A549 treated with AZD2906 at 1 μM for 4 hours (cell line): ENCODE measurements around the gene ANG. TPM values are rescaled to one million over a fixed set of nuclear protein-coding genes. Genes with fewer than 3 reads are reported as not detected.

ENCODE experiments used
- total RNA-seq: library from RNA; stranded (reverse); fragments of 200-300 nt; extraction: Qiagen RNA extraction; gene quantifications from 5 replicates; pipeline ENCODE4 v1.2.3, GENCODE V29; 2022

The ANG gene
- 10.0 to 12.2 TPM (median 11.2 TPM) in 5 replicates for total RNA-seq

DNA sequence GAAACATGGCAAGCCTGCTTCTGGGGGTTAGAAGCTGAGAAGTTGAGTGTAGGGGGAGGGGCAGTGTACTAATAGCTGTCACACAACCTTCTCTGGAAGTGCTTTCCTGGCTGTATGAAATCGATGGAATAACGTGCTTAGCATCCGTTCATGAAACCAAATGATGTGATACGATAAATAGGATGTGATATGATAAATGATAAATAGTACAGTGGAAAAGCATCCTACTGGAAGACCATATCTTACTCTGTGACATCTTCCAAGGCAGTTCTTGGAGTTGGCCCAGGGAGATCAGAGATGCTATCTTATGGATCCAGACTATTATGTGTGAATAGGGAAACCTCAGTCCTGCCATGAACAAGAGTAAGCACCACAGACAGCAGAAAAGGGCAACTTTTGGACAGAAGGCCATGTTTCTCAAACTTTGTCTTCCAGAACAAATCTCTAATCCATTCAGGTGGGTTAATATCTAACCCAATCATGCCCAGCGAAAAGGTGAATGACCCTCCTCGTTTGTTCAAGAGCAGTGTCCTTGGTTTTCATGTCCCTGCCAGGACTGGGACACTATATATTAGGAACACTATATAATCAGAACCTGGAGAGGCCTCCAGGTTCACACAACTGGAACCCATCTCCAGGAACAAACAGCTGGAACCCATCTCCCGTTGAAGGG, at the start of gene ANG:
ANG (plus strand) TSS at position 598 of the 673 bp plus-strand sequence. CDS start 4,801 bp downstream, outside the sequence.

DNA sequence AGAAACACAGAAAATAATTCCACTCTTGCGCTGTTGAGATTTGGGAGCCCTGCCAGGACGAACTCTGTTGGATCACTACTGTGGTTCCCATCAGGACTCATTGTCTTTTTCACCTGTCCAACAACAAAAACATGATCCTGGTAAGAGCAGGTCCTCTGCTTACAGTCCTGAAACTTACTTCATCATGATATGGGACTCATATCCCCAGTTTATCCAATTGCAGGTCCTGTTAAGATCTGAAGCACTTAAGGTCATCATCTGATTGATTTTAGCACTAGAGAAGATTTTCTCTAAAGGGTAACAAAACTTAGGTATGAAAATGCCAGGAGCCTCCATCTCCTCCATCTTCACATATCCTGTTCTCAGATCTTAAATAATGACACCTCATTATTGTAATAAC, 47.0 kb upstream of the ANG start, which contains the start of gene OR6S1:
OR6S1 (minus strand) TSS at position 101 of the 400 bp plus-strand sequence; CDS start at position 101, 0 bp downstream.

DNA sequence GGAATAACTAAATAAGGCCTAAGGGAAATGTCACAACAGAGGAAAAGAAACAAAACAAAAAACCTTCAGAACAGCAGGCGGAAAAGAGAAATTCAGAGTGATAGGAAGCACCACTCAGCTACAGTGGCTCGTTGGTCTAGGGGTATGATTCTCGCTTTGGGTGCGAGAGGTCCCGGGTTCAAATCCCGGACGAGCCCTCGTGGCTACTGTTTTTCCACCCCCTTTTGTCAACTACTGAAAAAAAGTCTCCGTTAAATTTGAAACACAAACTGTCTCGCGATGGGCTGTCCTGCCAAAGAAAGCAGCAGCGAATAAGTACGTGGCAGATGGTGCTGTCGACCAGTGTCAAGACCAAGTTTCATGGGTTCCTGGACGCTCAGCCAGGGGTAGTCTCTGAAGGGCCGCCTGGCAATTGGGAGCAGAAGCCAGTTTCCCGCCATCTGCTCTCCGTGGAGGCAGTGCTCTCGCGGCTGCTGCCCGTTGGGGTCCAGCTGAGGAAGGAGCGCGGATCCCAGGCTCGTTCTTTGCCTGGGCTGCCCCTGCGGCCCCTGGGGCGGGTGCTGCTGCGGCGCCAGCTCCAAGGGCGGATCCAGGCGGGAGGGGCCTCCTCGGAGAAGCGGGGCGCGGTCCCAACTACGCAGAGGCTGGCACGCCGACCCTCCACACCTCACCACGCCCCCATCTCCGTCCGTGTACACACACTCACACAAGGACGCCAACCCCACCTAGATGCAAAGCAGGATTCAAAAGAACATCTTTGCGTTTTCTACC, 4.5 kb upstream of the ANG start, which contains the start of gene RNASE4:
RNASE4 (plus strand) TSS at position 670 of the 771 bp plus-strand sequence. CDS start 14,812 bp downstream, outside the sequence.

Other genes starting within 250 kb of the ANG start
- gene OSGEP, start 234.0 kb upstream of the ANG start, total RNA-seq, result 23.5 to 26.9 TPM (median 24.8 TPM) in 5 replicates
- 252 to 268 TPM (median 254 TPM) in 5 replicates for gene APEX1, start 233.5 kb upstream of the ANG start, total RNA-seq
- gene PIP4P1, start 227.3 kb upstream of the ANG start, total RNA-seq, result 26.9 to 38.5 TPM (median 31.7 TPM) in 5 replicates
- 130 to 158 TPM (median 135 TPM) in 5 replicates for gene PNP, start 219.4 kb upstream of the ANG start, total RNA-seq
- gene RNASE10, start 183.2 kb upstream of the ANG start, total RNA-seq, result 0.13 to 0.39 TPM (median 0.25 TPM) in 5 replicates
- gene RNASE9, start 127.7 kb upstream of the ANG start, total RNA-seq, result not detected in 5 replicates
- not detected in 5 replicates for gene RNASE11, start 100.8 kb upstream of the ANG start, total RNA-seq
- gene RNASE12, start 97.4 kb upstream of the ANG start, total RNA-seq, result not detected in 5 replicates
- not detected in 5 replicates for gene OR6S1, start 47.1 kb upstream of the ANG start, total RNA-seq
- gene RNASE4, start 4.2 kb upstream of the ANG start, total RNA-seq, result 4.6 to 9.5 TPM (median 8.4 TPM) in 5 replicates
- gene EDDM3A, start 57.1 kb downstream of the ANG start, total RNA-seq, result not detected in 5 replicates
- not detected in 5 replicates for gene EDDM3B, start 79.6 kb downstream of the ANG start, total RNA-seq
- not detected in 5 replicates for gene RNASE6, start 92.5 kb downstream of the ANG start, total RNA-seq
- 0.10 to 0.36 TPM (median 0.18 TPM) in 4 of 5 replicates, not detected in the other for gene RNASE1, start 114.1 kb downstream of the ANG start, total RNA-seq
- gene RNASE3, start 202.6 kb downstream of the ANG start, total RNA-seq, result not detected in 5 replicates